NCI-H526 (cell line): ENCODE results near the gene ENDOU.
A peak's percentile ranks its signal among the peaks of the same experiment; 100 is the strongest.

Experiments
- DNase-seq, 2 experiments: peaks; one replicate each; lab custom pipeline; 2025; lab: John Stamatoyannopoulos, UW

ENDOU gene

DNA sequence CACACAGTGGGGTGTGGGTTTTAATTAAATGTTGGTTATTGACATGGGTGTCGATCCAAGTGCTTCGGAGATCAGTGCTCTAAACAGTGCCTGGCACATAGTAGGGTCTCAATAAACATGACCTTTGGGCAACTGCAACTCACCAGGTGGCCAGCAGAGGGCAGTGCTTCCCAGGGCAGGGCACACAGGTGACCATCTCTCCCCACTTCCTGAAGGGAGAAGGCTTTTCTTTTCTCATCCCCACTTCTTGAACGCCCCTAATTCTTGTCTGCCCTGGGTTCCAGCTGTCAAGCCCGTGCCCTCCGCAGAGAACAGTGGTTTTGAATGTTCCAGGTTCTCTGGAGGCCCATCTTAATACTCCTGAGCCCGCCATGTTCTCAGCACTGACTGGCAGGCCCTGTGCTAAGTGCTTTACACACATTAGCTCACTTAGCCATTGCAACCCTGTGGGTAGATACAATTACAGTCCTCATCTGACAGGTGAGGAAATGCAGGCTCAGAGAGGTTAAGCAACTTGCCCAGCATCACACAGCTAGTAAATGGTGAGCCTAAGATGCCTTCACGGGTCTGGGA lies 17.0 kb upstream of the ENDOU start:
- DNase-seq = peak; percentile 5 to 30

DNA sequence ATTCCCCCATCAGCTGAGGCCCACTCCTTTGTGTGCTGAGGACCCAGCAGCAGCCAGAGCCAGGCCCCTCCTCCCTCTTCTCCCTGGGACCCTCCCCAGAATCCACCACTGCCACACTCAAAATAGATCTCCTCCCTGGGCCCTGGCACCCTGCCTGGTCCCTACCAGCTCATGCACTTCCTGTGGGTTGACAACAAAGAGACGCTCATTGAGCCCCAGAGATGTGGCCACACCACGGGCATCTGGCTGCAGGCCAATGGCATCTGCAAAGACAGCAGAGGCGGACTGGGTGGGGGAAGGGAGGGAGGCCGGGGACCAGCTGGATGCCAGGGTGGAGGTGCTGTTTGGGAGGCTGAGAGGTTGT lies 16.0 kb upstream of the ENDOU start:
- DNase-seq = no peak

DNA sequence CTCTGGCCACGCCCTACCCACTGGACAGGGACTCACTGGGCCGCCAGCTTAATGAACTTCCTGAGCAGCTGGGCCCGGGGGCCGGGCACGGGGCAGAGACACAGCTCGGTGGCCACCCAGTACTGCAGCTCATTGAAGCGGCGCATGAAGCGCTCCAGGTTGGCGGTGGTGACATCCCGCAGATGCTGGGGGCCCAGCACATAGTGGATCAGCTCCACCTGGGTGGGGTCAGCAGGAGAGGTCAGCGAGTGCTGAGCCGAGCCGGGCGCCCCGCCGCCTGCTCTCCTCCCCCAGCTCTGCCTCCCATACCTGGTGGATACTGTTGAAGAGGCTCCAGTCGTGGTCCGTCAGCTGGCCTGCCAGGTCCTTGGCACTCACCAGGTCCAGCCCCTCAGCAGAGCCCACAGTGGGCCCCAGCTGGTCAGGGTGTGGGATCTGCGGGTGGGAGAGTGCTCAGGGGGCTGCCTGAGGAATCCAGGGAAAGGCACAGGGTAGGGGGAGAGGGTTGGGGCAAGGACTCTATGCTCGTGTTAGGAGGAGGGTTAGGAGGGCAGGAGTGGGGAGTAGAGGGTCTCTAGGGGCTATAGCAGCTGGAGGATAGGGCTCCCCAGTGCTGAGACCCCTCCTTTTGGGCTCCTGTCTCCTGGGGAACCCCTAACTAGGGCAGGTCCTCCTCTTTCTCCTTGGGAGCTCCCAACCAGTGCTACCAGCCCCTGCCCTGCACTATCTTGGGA lies 15.5 kb upstream of the ENDOU start:
- DNase-seq = no peak

DNA sequence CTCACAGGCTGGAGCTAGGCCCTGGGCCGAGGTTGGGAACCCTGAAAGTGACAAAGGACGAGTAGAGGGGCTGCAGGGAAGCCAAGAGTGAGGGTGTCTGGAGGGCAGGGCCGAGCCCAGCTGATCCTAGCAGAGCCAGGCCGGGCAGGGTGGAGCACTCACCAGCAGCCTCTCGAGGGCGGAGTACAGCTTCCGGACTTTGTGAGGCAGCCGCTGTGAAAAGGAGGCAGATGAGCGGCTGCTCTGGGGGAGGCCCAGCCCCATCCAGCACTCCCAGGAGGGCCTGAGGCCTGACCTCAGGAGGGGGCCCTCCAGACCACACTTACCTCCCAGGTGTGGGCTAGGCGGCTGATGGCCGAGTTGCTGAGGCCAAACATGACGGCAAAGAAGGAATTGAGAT lies 14.7 kb upstream of the ENDOU start:
- no peak for DNase-seq

DNA sequence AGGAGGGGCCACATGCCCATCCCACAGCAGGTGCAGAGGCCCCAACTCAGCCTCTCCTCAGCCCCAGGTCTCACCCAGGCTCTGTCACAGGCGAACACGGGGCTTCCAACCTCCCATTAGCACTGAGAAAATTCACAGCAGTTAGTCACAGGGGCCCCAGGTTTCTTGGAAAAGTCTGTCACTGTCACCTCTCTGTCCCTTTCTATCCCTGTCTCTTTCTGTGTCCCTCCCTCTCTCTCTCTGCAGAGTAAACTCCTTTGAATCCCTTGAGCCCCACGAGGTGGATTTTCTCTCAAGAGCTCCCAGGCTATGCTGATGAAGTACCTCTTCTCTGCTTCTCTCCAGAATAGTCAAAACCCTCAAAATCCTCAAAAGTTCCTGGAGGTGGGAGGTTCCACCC lies 14.0 kb upstream of the ENDOU start:
- no peak for DNase-seq

DNA sequence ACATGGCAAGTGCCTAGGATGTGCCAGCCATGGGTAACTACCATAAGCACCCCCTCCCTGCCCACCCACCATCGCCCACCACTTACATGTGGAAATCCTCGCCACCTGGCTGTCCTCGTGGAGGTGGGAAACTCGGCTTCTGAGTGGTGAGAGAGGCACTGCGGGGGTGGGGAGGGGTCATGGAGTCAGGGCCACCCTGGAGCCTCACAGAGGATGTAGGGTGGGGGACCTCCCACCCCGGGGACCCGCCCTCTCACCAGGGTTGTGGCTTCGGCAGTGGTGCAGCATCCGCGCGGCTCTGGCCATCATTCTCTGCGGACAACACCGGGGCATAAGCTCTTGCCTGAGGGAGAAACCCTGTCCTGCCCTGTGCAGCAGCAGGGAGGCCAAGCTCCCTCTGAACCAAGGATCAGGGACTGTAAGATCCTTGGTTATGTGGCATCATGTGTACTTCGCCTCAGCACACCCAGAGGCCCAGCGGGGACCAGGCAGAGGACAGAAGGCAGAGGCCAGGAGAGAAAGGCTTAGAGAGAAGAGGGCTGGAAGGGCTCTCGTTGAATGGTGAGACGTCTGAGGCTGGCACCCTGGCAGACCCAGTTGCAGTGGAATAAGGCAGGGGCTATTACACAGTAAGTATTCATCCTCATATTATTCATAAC lies 12.8 kb upstream of the ENDOU start:
- DNase-seq = no peak

DNA sequence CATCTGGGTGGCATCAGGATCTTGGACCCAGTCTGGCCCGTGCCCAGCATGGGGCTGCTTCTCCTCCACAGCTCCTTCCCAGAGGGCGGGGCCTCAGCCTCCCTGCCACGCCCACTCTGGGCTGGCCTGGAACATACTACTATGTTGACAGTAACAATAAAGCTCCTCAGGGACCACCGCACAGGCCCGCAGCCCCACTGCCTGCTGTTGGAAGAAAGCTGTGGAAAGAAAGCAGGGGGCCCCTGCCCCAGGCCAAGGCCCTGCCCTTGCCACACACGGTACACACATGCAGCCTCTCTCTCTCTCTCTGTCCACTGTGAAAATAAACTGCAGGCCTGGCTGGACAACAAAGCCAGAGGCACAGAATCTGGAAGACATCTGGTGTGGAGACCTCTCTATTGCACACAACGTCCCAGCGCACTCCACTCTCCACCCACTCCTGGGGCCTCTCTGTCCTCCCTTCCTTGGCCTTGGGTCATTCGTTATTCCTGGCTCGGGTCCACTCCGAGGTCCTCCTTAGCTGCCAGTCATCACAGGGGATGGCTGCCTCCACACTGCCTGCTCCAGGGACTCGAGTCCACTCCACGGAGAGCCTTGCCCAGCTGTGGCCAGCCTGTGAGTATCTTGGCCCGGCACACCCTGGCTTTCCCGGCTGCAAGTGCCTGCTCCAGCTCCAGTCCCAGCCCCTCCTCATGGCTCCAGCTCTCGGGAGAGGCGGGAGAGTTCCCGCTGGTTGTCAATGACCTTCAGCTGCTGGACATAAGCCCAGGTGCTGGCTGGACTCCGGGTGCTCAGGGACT lies 11.8 kb upstream of the ENDOU start:
- DNase-seq = no peak

DNA sequence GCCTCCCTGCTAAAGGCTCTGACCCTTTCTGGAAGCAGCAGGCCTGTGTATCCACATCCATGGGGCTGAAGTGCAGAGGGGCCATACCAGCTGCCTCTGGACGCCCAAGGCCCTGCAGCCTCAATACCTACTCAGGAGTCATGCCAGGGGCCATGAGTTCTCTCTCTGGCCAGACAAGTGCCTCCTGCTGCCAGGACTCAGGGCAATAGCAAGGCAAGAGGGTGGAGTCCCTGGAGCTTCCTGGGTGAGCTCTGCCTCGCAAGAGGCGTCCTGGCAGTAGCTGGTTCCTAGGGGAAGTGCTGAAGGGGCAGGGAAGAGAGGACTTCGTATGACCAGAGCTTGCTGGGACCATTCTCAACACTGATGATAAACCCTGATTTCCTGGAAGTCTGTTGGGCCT lies 10.9 kb upstream of the ENDOU start:
- no peak for DNase-seq

DNA sequence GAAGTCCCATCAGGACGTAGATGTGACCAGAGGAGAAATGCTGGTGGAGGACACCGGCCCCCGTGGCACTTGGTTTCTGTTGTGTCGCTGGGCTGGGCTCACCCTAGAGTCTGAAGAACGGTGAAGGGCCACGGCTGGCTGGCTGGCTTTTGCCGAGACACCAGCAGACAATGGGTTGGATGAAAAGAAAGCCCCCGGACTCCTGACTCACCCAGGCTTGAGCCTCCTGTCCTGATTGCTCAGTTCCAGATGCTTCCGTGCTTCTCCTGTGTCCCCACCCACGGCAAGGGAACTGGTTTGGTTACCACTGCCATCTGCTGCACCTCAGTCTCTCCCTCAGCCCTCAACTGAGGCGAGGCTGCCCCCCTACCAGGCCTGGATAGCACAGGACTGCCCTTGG lies 10.4 kb upstream of the ENDOU start:
- DNase-seq = no peak

DNA sequence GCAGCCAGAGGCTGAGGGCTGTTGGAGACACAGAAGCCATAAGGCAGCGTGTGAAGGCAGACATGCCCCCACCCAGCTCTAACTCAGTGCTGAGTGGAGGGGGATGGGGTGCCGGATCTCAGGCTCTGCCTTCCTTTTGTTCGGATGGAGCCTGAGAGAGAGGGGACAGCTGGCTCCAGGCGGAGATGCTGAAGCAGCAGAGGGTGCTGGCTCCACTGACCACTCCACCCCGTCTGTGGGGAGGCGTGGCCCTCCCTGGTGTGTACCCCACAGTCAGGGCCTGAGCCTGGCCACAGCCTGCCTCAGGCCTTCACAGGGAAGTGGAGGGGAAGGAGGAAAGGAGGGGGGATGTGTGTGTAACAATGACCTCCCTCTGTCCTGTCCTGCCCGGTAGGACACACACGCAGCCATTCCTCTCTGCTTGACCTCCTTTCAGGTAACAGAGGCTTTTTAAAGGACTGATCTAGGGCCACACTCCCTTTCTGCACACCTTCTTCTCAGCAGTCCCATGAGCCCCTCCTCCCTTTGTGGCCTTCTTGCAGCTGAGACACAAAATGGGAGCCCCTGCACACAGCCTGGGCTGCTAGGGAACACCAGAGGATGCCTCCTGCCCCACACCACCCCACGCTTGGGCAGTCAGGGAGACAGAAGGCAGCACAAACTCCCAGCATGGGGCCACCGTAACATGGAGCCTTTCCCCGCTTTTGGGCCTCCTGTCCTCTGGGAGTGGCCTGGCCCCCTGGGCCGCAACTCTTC lies 9.6 kb upstream of the ENDOU start:
- DNase-seq = no peak

DNA sequence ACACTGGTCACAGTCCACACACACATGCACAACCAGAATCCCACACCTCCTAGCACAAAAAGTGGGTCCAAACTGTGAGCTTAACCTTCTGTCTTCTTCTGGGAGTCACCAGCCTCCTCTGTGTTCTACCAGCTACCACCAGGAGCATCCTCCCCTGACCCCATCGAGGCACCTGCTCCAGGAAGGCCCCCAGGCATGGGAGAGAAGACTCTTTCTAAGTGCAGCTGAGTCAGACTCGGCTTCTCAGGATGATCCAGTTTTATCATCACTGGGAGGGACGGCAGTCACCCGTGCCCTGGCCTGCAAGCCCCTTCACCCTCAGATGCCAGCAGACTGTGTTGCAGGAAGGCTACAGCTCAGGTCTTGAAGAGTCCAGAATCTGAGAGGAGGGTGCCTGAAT lies 7.9 kb upstream of the ENDOU start:
- no peak for DNase-seq

DNA sequence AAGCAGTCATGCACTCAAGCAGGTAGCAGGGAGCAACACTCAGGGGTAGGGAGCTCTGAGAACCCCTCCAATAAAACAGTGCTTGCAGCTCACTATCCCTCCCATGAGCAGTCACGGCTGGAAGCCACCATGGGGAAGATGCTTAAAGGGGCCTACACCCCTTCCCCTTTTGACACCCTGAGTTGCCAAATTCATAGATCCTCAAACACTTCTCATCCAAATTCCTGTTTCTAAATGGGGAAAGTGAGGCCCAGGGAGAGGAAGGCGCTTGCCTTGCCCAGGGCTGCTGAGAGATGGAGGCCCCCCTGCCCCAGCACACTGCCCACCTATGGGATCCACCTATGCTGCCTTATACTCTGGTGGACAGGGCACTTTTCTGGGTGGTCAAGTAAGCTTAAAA lies 7.2 kb upstream of the ENDOU start:
- no peak for DNase-seq

DNA sequence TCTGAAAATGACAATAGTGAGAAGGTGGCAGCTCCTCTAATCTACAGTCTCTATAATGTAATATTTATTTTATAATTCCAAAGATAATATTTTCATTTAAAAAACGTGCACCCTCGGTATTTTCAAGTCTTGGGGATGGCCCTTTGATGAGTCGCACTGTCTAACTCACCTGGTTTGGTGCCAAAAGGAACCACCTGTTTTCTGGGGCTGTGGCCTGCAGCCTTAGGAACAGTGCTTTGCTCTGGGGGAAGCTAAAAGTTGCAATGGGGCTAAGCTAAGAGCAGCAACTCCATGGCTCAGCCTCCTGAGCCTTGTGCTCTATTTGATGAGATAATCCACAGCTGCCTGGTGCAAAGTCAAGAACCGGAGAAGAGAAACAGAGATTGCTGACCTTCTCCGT lies 6.4 kb upstream of the ENDOU start:
- no peak for DNase-seq

DNA sequence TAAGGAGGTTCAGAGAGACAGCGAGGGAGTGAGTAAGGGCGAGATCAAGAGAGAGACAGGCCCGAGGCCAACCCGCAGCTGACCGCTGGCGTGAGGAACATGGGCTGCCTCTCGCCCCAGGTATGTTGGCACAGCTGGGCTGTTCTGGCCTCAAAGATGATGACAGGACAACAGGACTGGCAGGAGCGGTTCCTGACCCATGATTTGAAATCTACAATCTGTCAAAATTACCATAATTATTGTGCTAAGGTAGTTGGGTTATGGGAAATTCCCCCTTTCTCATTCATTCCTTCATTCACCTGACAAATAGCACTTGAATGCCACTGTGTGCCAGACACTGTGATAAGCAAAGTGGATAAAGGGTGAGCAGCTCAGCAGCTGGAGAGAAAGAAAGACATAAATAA lies 5.1 kb upstream of the ENDOU start:
- DNase-seq = no peak

DNA sequence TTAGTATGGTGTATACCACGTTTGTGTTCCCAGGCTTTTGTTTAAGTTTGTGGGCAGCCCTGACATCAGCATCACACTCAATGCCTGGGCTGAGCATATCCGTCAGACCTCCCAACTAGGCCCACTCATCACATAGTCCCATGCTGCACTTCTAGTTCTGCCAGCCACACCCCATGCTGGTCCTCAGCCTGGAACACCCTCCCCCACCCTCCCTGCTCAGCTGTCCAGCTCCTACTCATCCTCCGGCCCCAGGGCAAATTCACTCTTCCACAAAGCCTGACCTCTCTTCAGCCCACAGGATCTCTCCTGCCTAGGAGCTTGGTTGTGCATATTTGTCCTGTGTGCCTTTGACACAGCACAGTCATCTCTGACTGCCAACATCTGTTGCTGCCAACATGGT lies 3.9 kb upstream of the ENDOU start:
- DNase-seq = no peak

DNA sequence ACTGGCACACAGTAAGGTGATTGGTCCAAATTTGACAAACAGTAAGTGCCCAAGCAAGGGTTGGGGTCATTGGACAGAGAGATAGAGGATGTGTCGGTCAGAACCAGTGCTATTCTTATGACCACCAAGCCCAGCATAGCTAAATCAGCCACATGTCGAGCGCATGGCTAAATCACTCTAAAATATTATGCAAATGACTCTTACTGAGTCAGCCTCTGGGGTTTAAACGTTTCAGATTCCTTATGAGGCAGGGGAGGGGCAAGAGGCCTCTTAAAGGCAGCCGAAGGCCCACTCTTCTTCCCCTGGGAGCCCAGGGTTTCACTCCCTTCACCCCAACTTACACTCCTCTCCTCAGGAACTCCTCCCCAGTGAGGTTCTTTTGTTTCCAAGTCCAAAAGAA lies 603 bp upstream of the ENDOU start:
- peak; percentile 40 to 57 for DNase-seq

DNA sequence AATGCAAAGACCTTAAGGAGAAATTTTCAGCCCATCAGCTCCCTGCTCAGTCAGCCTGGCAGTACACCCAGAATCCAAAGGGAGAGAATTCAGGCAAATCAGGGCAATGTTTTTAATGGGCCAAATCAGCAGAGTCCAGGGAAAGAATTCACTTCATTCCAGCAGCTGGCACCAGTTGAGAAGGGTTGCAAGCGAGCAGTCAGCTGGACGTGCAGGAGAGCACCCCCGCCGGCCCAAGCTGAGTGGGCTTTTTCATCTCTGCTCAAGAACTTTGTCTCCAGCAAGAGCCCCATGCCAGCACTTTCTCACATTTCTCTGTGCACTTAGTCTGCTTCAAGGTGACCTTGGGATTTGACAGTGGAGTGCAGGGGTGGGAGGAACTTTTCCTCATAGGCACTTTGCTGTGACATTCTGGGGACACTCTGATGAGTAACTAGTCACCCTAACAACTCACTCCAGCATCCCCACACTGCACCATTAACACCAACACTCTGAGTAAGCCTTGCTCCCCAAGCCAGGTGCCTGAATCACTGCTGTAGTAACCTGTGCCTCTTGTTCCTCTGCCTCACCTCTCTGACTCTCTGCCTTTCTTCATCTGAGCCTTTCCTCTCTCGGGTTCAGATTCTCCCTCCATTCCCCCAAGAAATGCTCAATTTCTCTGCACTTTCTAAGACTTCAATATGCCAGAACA lies 2.2 kb downstream of the ENDOU start:
- DNase-seq = no peak

DNA sequence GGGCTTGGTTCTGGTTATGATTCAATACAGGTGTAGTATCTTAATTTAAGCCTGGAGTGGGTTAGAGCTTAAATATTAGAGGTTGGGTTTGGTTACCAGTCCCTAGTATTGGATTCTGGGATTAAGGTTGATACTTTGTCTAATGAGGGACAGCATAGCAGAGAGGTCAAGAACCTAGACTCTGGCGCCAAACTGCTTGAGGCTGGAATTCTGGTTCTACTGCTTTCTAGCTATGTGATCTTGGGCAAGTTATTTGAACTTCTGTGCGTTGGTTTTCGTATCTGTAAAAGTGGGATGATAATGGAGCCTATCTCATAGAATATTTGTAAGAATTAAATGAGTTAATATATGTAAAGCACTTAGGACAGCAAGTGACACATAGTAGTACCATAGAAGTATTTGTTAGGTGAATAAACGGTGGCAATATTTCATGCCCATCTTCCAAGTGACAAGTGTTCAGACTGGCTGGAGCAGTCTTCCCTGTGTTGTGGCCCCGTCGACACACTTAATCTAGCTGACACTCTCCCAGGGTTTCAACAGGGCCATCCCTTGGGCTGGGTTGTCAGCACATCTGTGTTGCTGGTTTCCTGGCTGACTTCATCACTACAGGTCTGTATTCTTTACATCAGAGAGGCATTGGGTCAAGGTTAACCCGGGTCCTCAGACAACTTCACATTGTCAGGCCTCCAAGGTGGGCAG lies 3.0 kb downstream of the ENDOU start:
- DNase-seq = no peak

DNA sequence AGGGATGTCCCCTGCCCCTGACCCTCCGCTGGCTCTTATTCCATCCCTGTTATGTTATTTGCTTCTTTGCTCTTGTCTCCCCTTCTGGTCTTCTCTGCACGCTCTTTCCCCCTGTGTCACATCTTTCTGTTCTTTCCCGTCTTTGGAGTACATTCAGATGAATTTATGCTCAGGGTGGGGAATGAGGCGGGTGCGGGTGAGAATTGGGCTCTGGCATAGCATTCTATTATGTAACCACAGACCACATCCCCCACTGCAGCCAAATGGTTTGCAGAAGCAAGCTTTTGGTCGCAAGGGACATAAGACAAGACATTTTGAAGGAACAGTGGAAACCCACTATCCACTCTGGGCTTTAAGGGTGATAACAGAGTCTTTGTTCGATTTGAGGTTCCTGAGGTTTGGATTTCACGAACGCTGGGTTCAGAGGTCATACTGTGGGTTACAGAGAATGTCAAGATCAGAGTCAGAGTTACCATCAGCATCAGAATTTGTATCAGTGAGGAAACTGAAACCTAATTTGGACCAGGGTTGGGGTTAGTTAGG lies 3.8 kb downstream of the ENDOU start:
- no peak for DNase-seq

DNA sequence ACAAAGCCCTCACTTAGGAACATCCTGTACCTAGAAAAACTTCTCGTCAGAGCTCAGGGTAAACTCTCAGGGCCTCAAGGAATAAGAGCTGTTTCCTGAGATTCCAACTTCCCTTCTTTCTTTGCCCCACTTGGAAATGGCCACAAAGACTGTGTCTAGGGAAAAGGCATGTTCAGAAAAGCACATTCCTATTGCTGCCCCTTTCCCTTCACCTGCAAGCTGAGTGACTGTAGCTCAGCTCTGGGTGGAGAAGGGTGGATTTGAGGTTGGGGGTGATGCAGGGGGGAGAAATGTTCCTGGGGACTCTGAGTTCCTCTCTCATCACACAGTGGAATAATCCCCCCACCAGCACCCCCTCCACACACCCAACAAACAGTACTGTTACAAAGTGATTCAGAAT lies 6.8 kb downstream of the ENDOU start:
- no peak for DNase-seq
